ENCODE measurements around the gene OR6J1. TPM values are rescaled to one million over a fixed set of nuclear protein-coding genes. Genes with fewer than 3 reads are reported as not detected.

The OR6J1 gene
- total and polyA plus RNA-seq, 9 of the 15 experiments (the other 6 are each of a cell fraction or from before 2014, with no cell fraction given), result not detected

DNA sequence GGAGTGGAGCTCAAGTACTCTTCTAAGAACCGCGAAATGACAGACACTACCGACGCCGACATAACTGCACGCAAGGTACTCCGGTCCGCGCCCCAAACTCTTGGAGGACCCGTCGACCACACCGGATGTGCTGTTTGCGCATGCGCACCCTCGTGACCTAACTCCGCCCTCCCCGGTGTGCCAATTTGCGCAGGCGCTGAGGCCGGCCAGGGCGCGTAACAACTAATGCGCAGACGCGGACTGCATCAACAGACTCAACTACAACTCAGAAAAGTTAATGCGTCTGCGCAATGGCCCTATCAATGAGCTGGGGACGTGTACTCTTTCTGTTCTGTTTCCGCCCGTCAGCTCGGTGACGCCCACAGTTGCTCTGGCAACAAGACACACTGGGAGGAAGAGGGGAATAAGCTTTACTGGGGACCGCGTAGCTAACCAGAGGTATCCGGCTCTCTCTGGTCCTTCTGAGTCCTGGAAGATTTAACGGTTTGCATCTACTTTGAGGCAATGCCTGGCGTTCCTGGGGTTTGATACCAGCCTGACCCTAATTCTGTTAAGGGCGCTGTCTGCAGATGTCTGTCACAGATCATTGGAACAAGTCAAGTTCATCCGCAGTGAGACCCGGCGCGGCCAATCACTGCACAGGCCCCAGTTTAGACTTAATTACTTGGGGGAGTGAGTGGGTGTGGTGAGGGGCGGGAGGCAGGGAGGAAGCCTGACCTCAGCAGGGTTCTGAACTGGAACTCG lies 54.9 kb downstream of the OR6J1 start, which contains the start of gene DAD1 (continued):
- TF ChIP-seq, protein P1, sequence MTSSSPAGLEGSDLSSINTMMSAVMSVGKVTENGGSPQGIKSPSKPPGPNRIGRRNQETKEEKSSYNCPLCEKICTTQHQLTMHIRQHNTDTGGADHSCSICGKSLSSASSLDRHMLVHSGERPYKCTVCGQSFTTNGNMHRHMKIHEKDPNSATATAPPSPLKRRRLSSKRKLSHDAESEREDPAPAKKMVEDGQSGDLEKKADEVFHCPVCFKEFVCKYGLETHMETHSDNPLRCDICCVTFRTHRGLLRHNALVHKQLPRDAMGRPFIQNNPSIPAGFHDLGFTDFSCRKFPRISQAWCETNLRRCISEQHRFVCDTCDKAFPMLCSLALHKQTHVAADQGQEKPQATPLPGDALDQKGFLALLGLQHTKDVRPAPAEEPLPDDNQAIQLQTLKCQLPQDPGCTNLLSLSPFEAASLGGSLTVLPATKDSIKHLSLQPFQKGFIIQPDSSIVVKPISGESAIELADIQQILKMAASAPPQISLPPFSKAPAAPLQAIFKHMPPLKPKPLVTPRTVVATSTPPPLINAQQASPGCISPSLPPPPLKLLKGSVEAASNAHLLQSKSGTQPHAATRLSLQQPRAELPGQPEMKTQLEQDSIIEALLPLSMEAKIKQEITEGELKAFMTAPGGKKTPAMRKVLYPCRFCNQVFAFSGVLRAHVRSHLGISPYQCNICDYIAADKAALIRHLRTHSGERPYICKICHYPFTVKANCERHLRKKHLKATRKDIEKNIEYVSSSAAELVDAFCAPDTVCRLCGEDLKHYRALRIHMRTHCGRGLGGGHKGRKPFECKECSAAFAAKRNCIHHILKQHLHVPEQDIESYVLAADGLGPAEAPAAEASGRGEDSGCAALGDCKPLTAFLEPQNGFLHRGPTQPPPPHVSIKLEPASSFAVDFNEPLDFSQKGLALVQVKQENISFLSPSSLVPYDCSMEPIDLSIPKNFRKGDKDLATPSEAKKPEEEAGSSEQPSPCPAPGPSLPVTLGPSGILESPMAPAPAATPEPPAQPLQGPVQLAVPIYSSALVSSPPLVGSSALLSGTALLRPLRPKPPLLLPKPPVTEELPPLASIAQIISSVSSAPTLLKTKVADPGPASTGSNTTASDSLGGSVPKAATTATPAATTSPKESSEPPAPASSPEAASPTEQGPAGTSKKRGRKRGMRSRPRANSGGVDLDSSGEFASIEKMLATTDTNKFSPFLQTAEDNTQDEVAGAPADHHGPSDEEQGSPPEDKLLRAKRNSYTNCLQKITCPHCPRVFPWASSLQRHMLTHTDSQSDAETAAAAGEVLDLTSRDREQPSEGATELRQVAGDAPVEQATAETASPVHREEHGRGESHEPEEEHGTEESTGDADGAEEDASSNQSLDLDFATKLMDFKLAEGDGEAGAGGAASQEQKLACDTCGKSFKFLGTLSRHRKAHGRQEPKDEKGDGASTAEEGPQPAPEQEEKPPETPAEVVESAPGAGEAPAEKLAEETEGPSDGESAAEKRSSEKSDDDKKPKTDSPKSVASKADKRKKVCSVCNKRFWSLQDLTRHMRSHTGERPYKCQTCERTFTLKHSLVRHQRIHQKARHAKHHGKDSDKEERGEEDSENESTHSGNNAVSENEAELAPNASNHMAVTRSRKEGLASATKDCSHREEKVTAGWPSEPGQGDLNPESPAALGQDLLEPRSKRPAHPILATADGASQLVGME (CRISPR knock-in tag; IDR thresholded peaks at IDR 0.05), result no peak
- TF ChIP-seq EP300 (IDR thresholded peaks at IDR 0.05; ENCODE audit: low read length) (no peak; the same call in 1 of the 2 replicates), SRSF7 (optimal IDR thresholded peaks at IDR 0.05; ENCODE audit: low read depth, low read length) (no peak), TARDBP (IDR thresholded peaks at IDR 0.05) (no peak), RFX1 (IDR thresholded peaks at IDR 0.05) (peak; percentile 98), ELF4 (CRISPR knock-in tag; IDR thresholded peaks at IDR 0.05) (no peak), BCL6 (CRISPR knock-in tag; IDR thresholded peaks at IDR 0.05) (no peak), GTF2A2 (tag; IDR thresholded peaks at IDR 0.05) (no peak), MEF2A (IDR thresholded peaks at IDR 0.05; ENCODE audit: control insufficient read depth, low read depth, low read length) (no peak), CTBP1 (IDR thresholded peaks at IDR 0.05; ENCODE audit: borderline replicate concordance) (peak; percentile 63), DMBX1 (CRISPR knock-in tag; IDR thresholded peaks at IDR 0.05; ENCODE audit: borderline replicate concordance) (no peak), MYBL2 (IDR thresholded peaks at IDR 0.05; ENCODE audit: low read depth) (no peak), MYBL2 (CRISPR knock-in tag; IDR thresholded peaks at IDR 0.05; ENCODE audit: borderline replicate concordance) (no peak), EGR1 (conservative IDR thresholded peaks at IDR 0.05) (peak; percentile 72), CXXC5 (CRISPR knock-in tag; IDR thresholded peaks at IDR 0.05) (no peak), THRAP3 (IDR thresholded peaks at IDR 0.05; ENCODE audit: borderline replicate concordance) (no peak)
- TF ChIP-seq, protein P2, sequence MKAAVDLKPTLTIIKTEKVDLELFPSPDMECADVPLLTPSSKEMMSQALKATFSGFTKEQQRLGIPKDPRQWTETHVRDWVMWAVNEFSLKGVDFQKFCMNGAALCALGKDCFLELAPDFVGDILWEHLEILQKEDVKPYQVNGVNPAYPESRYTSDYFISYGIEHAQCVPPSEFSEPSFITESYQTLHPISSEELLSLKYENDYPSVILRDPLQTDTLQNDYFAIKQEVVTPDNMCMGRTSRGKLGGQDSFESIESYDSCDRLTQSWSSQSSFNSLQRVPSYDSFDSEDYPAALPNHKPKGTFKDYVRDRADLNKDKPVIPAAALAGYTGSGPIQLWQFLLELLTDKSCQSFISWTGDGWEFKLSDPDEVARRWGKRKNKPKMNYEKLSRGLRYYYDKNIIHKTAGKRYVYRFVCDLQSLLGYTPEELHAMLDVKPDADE (conservative IDR thresholded peaks at IDR 0.05; ENCODE audit: control insufficient read depth, low read depth, low read length), result 0 out of 2 replicates have a peak, but pooled peaks have one; percentile 22
- TF ChIP-seq, protein P3, sequence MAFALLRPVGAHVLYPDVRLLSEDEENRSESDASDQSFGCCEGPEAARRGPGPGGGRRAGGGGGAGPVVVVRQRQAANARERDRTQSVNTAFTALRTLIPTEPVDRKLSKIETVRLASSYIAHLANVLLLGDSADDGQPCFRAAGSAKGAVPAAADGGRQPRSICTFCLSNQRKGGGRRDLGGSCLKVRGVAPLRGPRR (CRISPR knock-in tag; IDR thresholded peaks at IDR 0.05), result no peak
- TF ChIP-seq, protein P4, sequence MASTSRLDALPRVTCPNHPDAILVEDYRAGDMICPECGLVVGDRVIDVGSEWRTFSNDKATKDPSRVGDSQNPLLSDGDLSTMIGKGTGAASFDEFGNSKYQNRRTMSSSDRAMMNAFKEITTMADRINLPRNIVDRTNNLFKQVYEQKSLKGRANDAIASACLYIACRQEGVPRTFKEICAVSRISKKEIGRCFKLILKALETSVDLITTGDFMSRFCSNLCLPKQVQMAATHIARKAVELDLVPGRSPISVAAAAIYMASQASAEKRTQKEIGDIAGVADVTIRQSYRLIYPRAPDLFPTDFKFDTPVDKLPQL (IDR thresholded peaks at IDR 0.05; ENCODE audit: extremely low read depth, insufficient read length), result no peak
- TF ChIP-seq, protein P5, sequence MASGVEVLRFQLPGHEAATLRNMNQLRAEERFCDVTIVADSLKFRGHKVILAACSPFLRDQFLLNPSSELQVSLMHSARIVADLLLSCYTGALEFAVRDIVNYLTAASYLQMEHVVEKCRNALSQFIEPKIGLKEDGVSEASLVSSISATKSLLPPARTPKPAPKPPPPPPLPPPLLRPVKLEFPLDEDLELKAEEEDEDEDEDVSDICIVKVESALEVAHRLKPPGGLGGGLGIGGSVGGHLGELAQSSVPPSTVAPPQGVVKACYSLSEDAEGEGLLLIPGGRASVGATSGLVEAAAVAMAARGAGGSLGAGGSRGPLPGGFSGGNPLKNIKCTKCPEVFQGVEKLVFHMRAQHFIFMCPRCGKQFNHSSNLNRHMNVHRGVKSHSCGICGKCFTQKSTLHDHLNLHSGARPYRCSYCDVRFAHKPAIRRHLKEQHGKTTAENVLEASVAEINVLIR (CRISPR knock-in tag; IDR thresholded peaks at IDR 0.05), result no peak
